Heart left ventricle (tissue), 13 donors: ENCODE measurements around the gene ZNF326.

Experiments
- CTCF ChIP-seq, 12 donors: fragments of 200-600 bp; sonication (generic) in 4 of 12; IDR thresholded peaks; one replicate each; pipeline versions ENCODE4 v1.5.0 to v1.8.0; 2018 to 2022; ENCODE audit warnings: antibody characterized with exemption in 12 of 12, mild to moderate bottlenecking in 5 of 12
- POLR2A ChIP-seq, 2 donors: fragments of 450-650 bp; IDR thresholded peaks; one replicate each; pipeline ENCODE4 v1.6.1; 2017; ENCODE audit warnings: antibody characterized with exemption in 2 of 2, mild to moderate bottlenecking in 2 of 2, moderate library complexity in 2 of 2
- donor health status: ischemic (EF 13 %, LVEDD 7.1; RV severe dilation, severe dysfunction).
- donor health status: DM: no; HTN: yes; CAD: no.
- donor health status: DM: no; HTN: no; CAD: no.
- donor health status: ischemic (EF 25% LVEDD 6.9; RV normal size, moderate dysfunction).
- donor health status: ischemic (EF 25% LVEDD 5.7; RV mildly dilated, moderate dysfunction).
- donor health status: ischemic (EF 35%, LVEDD 5.7; RV mildly dilated, moderate dysfunction).
- donor health status: nonischemic (EF 11% LVEDD 7.7; RV severe dilation, severe dysfunction).
- donor health status: DM: yes; HTN: yes; CAD: no.
- donor health status: PGD.
- donor health status: ischemic (EF 29% LVEDD 5.4; RV normal size, mild dysfunction).
- donor health status: nonischemic (EF 23%, LVEDD 6.1; RV moderate dilation, normal function).

GRCh38 chr1:89994805-89995597 lies at the start of gene ZNF326:
- TF ChIP-seq CTCF (IDR thresholded peaks at IDR 0.05): peak in 2 of 12 donors; percentile 18 to 31
- peak; percentile 86 to 96 for TF ChIP-seq POLR2A (IDR thresholded peaks at IDR 0.05)
